ENCODE results near the gene USP14. TPM values are rescaled to one million over a fixed set of nuclear protein-coding genes. Genes with fewer than 3 reads are reported as not detected.

The USP14 gene
- total RNA-seq, 1 donor from 2014 or later, result 92.4 TPM

DNA sequence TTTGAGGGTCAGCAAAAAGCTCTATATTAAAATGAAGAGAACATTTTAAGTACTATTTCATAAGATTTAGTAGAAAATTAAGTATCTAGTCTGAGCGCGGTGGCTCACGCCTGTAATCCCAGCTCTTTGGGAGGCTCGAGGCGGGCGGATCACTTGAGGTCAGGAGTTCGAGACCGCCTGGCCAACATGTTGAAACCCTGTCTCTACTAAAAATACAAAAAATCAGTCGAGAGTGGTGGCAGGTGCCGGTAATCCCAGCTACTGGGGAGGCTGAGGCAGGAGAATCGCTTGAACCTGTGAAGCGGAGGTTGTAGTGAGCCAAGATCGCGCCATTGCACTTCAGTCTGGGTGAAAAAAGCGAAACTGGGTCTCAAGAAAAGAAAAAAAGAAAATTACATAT lies 1.6 kb downstream of the USP14 start:
- Mint-ChIP-seq H3K36me3 (ENCODE audit: unreplicated experiment) (no peaks in the 10 kb centered on the region), H3K9me3 (ENCODE audit: unreplicated experiment) (peaks cover 5% of the 10 kb centered on the region), H3K4me1 (ENCODE audit: low read depth, unreplicated experiment) (peaks cover 7% of the 10 kb centered on the region), H3K27me3 (ENCODE audit: unreplicated experiment) (peaks cover 4% of the 10 kb centered on the region), H3K4me3 (ENCODE audit: unreplicated experiment) (peak overlapping the region; percentile 99), H3K27ac (ENCODE audit: unreplicated experiment) (peak overlapping the region; percentile 94)
- TF ChIP-seq, protein P1, sequence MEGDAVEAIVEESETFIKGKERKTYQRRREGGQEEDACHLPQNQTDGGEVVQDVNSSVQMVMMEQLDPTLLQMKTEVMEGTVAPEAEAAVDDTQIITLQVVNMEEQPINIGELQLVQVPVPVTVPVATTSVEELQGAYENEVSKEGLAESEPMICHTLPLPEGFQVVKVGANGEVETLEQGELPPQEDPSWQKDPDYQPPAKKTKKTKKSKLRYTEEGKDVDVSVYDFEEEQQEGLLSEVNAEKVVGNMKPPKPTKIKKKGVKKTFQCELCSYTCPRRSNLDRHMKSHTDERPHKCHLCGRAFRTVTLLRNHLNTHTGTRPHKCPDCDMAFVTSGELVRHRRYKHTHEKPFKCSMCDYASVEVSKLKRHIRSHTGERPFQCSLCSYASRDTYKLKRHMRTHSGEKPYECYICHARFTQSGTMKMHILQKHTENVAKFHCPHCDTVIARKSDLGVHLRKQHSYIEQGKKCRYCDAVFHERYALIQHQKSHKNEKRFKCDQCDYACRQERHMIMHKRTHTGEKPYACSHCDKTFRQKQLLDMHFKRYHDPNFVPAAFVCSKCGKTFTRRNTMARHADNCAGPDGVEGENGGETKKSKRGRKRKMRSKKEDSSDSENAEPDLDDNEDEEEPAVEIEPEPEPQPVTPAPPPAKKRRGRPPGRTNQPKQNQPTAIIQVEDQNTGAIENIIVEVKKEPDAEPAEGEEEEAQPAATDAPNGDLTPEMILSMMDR (IDR thresholded peaks at IDR 0.05; ENCODE audit: partially characterized antibody, unreplicated experiment), result no peak
- no peak for DNase-seq

DNA sequence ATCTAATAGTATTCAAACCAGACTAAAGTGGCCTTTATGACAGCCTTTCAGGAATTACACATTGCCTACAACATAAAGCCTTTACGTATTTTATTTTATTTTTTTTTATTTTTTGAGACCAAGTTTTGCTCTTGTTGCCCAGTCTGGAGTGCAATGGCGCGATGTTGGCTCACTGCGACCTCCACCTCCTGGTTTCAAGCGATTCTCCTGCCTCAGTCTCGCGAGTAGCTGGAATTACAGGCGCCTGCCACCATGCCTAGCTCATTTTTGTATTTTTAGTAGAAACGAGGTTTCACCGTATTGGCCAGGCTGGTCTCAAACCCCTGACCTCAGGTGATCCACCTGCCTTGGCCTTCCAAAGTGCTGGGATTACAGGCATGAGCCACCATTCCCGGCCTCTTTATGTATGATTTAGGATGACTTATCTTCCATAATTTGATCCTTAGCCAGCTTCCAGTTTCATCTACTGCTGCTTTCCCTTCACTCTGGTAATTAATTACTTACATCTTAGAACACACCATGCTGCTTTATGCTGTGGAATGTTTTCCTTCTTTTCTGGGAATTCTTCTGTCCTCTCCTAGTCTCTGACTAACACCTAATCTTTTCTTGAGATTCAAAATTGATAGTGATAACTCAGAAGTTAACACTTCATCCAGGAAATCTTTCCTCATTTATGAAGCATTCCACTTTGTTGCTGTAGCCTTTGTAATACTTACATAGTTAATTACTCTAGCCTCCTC lies 2.6 kb downstream of the USP14 start:
- DNase-seq, result no peak
- Mint-ChIP-seq H3K4me1 (ENCODE audit: low read depth, unreplicated experiment) (peaks cover 7% of the 10 kb centered on the region), H3K4me3 (ENCODE audit: unreplicated experiment) (peak overlapping the region; percentile 99), H3K27ac (ENCODE audit: unreplicated experiment) (no peak overlapping the region), H3K36me3 (ENCODE audit: unreplicated experiment) (no peaks in the 10 kb centered on the region), H3K9me3 (ENCODE audit: unreplicated experiment) (peaks cover 5% of the 10 kb centered on the region), H3K27me3 (ENCODE audit: unreplicated experiment) (peaks cover 4% of the 10 kb centered on the region)
- TF ChIP-seq, protein P1 (IDR thresholded peaks at IDR 0.05; ENCODE audit: partially characterized antibody, unreplicated experiment), result no peak

DNA sequence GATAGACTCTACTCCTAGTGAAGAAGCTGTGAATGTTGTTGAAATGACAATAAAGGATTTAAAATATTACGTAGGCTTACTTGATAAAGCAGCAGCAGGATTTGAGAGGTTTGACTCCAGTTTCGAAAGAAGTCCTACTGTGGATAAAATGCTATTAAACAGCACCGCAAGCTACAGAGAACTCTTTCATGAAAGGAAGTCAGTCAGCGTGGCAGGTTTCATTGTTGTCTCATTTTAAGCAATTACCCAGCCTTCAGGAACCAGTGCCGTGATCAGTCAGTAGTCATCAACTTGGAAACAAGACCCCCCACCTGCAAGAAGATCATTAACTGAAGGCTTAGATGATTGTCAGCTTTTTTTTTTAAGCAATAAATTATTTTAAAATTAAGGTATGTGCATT lies 14.0 kb downstream of the USP14 start:
- DNase-seq, result no peak
- no peaks in the 10 kb centered on the region for H3K9me3 Mint-ChIP-seq (ENCODE audit: unreplicated experiment)
- H3K36me3 Mint-ChIP-seq (ENCODE audit: unreplicated experiment), result no peaks in the 10 kb centered on the region
- TF ChIP-seq, protein P1 (IDR thresholded peaks at IDR 0.05; ENCODE audit: partially characterized antibody, unreplicated experiment), result no peak
- no peak overlapping the region for H3K4me3 Mint-ChIP-seq (ENCODE audit: unreplicated experiment)
- no peaks in the 10 kb centered on the region for H3K4me1 Mint-ChIP-seq (ENCODE audit: low read depth, unreplicated experiment)
- H3K27ac Mint-ChIP-seq (ENCODE audit: unreplicated experiment), result no peak overlapping the region
- H3K27me3 Mint-ChIP-seq (ENCODE audit: unreplicated experiment), result no peaks in the 10 kb centered on the region

DNA sequence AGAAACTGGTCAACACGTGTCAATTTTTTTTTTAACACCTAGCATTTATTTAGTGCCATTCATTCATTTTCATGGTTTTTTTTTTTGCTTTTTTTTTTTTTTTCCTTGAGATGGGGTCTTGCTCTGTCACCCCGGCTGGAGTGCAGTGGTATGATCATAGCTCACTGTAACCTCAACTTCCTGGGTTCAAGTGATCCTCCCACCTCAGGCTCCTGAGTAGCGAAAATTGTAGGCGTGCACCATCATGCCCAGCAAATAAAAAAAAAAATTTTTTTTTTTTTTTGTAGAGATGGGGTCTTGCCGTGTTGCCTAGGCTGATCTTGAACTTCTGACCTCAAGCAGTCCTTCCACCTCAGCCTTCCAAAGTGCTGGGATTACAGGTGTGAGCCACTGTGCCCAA lies 21.1 kb downstream of the USP14 start:
- Mint-ChIP-seq H3K27me3 (ENCODE audit: unreplicated experiment) (no peaks in the 10 kb centered on the region), H3K4me1 (ENCODE audit: low read depth, unreplicated experiment) (peaks cover 13% of the 10 kb centered on the region), H3K9me3 (ENCODE audit: unreplicated experiment) (no peaks in the 10 kb centered on the region), H3K27ac (ENCODE audit: unreplicated experiment) (no peak overlapping the region), H3K4me3 (ENCODE audit: unreplicated experiment) (no peak overlapping the region), H3K36me3 (ENCODE audit: unreplicated experiment) (no peaks in the 10 kb centered on the region)
- DNase-seq, result no peak
- TF ChIP-seq, protein P1 (IDR thresholded peaks at IDR 0.05; ENCODE audit: partially characterized antibody, unreplicated experiment), result no peak

DNA sequence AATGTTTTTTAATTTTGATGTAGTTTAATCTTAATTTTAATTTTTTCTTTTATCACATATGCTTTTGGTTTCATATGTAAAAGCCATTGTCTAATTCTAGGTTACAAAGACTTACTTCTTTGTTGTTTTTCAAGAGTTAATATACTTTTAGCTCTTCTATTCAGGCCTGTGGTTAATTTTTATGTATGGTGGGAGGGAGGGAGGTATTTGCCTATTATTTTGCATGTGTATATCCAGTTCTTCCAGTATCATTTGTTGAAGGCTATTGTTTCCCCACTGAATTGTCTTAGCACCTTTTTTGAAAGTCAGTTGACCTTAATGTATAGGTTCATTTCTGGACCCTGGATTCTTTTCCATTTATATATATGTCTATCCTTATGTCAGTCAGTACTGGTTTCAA lies 23.4 kb downstream of the USP14 start:
- Mint-ChIP-seq H3K4me3 (ENCODE audit: unreplicated experiment) (no peak overlapping the region), H3K27ac (ENCODE audit: unreplicated experiment) (no peak overlapping the region), H3K27me3 (ENCODE audit: unreplicated experiment) (no peaks in the 10 kb centered on the region), H3K4me1 (ENCODE audit: low read depth, unreplicated experiment) (peaks cover 13% of the 10 kb centered on the region), H3K36me3 (ENCODE audit: unreplicated experiment) (no peaks in the 10 kb centered on the region), H3K9me3 (ENCODE audit: unreplicated experiment) (no peaks in the 10 kb centered on the region)
- TF ChIP-seq, protein P1 (IDR thresholded peaks at IDR 0.05; ENCODE audit: partially characterized antibody, unreplicated experiment), result no peak
- DNase-seq, result no peak
